Lower leg skin (tissue), 4 donors: Measurements from ENCODE around the gene ANKRD37. TPM values are rescaled to one million over a fixed set of nuclear protein-coding genes. Genes with fewer than 3 reads are reported as not detected.
"Not testable (repeated sequence)": the region's sequence is repeated elsewhere in the genome, so short reads cannot be mapped to it uniquely, and the experiment has no call there.

Experiments
- DNase-seq, 2 donors: peaks; one replicate each; pipeline ENCODE4 v3.0.0-alpha.2; 2019; ENCODE audit warnings: low spot score in 2 of 2
- H3K4me3 ChIP-seq: fragments of 200-600 bp; sonication (generic); 2 replicates; pipeline ENCODE4 v1.5.1; 2017; ENCODE audit warnings: mild to moderate bottlenecking, low read depth; ENCODE audit not compliant: poor library complexity, severe bottlenecking
- CTCF ChIP-seq, 3 donors: fragments of 450-650 bp; IDR thresholded peaks; one replicate each; pipeline ENCODE4 v1.5.1; 2016; ENCODE audit warnings: antibody characterized with exemption in 3 of 3, mild to moderate bottlenecking in 3 of 3, moderate library complexity in 2 of 3
- POLR2A ChIP-seq, 2 donors: fragments of 450-650 bp; IDR thresholded peaks; one replicate each; pipeline ENCODE4 v1.6.1; 2016 to 2017; ENCODE audit warnings: antibody characterized with exemption in 2 of 2, mild to moderate bottlenecking in 1 of 2, moderate library complexity in 1 of 2
- WGBS, 2 donors: methylation state at CpG; one replicate each; pipeline ENCODE4 v1.1.5; 2018; 5-methylcytosine and 5-hydroxymethylcytosine counted together
- intact Hi-C: fragments of 100-400 bp; cut with DNase I; formaldehyde crosslinking; loops from one replicate; pipeline ENCODE4 v1.15.0; 2023; ENCODE audit warnings: low total_unique reads
- total RNA-seq, 4 donors: library from RNA; depleted of rRNA; stranded (reverse); fragments of >200 nt; gene quantifications; one replicate each; pipeline ENCODE4 v1.1.0, GENCODE V29; 2016

Gene ANKRD37
- total RNA-seq, 4 donors from 2014 or later, result 16.1 to 30.8 (median 22.1) TPM

- intact Hi-C loops, result no loop called here
- no peak overlapping the region for H3K4me3 ChIP-seq
- no peak for TF ChIP-seq CTCF (IDR thresholded peaks at IDR 0.05)
- no peak for TF ChIP-seq POLR2A (IDR thresholded peaks at IDR 0.05)
- WGBS, 2 donors, result 78 to 87% methylated on average over 3 of the region's 3 CpGs
- DNase-seq, result no peak
These were observed 34.8 kb upstream of the ANKRD37 start for GRCh38 chr4:185361872-185362271.

GRCh38 chr4:185362570-185362969 is 34.1 kb upstream of the ANKRD37 start:
- DNase-seq, intact Hi-C loops, H3K4me3 ChIP-seq: not testable (repeated sequence)
- WGBS, 2 donors, result 82 to 84% methylated on average over 6 of the region's 6 CpGs

- intact Hi-C loops, result no loop called here
- 84 to 86% methylated on average over 3 of the region's 3 CpGs for WGBS, 2 donors
- H3K4me3 ChIP-seq, result no peak overlapping the region
- no peak for DNase-seq
- no peak for TF ChIP-seq CTCF (IDR thresholded peaks at IDR 0.05)
- TF ChIP-seq POLR2A (IDR thresholded peaks at IDR 0.05), result no peak
These were observed 33.4 kb upstream of the ANKRD37 start for GRCh38 chr4:185363251-185363650.

GRCh38 chr4:185364886-185365285 is 31.8 kb upstream of the ANKRD37 start:
- H3K4me3 ChIP-seq, result no peak overlapping the region

GRCh38 chr4:185369731-185370130 is 26.9 kb upstream of the ANKRD37 start:
- no peak overlapping the region for H3K4me3 ChIP-seq
- no peak for DNase-seq
- TF ChIP-seq CTCF (IDR thresholded peaks at IDR 0.05) (no peak), POLR2A (IDR thresholded peaks at IDR 0.05) (no peak)
- intact Hi-C loops, result no loop called here
- 79 to 83% methylated on average over 3 of the region's 3 CpGs for WGBS, 2 donors

More at GRCh38 chr4:185364886-185365285, 31.8 kb upstream of the ANKRD37 start:
- TF ChIP-seq POLR2A (IDR thresholded peaks at IDR 0.05) (no peak), CTCF (IDR thresholded peaks at IDR 0.05) (no peak)
- WGBS, 2 donors, result 95 to 98% methylated on average over 5 of the region's 5 CpGs
- intact Hi-C loops, result no loop called here
- no peak for DNase-seq

- TF ChIP-seq POLR2A (IDR thresholded peaks at IDR 0.05) (no peak), CTCF (IDR thresholded peaks at IDR 0.05) (no peak)
- H3K4me3 ChIP-seq, result no peak overlapping the region
- WGBS, 2 donors, result 97% methylated on average over 11 of the region's 11 CpGs
- intact Hi-C loops, result no loop called here
- DNase-seq, result no peak
These were observed 26.2 kb upstream of the ANKRD37 start for GRCh38 chr4:185370268-185370949.
